Measurements from ENCODE around the gene SS18.

Gene SS18

DNA sequence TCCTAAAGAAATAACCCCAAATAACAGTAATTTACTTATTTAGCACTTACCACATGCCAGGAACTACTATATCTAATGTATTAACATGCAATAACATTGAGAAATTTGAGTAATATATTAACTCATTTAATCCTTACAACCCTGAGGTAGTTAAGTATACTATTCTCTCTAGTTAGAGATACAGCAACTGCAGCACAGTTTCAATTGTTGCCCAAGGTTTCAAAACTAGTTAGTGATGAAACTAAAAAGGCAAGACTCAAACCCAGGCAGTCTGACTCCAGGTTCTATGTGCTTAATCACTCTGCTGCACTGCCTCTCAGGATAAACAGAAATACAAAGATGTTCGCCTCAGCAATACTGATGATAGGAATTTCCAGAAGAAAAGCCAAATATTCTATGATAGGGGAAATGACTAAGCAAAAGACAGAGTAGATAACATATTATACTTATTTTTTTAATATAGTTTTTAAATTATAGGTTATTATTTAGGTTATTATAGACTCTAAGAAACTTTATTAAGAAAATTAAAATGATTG is 88.0 kb downstream of the SS18 start:
- no peak for DNase-seq

- DNase-seq = no peak
Observed at GRCh38 chr18:25998461-25998860, 92.0 kb downstream of the SS18 start.

DNA sequence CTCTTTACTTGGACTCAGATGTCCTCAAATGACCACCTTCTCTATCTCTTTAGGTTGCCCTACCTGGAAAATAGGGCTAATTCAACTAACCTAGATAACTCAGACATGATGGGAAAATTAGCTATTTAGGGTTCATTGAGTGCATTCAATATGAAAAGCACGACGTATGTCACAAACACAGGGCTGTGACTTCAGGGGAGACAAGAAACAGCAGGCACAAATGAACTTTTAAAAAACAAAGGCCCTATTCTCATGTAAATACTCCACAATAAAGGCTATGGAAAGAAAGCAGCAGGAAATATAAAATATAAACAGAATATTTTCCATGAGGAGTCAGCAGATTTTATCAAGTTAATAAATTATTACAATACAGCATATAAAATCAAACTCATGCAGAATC is 97.8 kb downstream of the SS18 start:
- no peak for DNase-seq

DNA sequence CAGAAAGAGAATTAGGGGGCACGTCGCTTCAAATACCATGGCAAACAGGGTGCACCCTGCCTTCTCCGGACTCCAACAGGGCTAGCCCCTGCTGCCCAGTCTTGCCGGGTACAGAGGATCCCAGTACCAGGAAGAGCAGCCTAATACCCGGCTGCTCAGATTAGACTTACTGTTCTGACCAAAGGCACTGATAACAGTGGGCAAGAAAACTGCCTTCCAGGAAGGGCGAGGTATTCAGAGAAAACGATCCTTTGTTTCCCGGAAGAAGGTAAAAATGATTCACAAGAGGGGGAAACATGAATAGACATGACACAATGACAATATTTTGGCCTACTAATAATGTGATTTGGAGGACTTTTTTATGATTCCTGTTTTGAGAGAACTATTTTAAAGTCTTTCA is 99.9 kb downstream of the SS18 start:
- DNase-seq = no peak

GRCh38 chr18:25985707-25986394 is 104.6 kb downstream of the SS18 start:
- DNase-seq = no peak

GRCh38 chr18:25983730-25984129 is 106.7 kb downstream of the SS18 start:
- DNase-seq = no peak

DNA sequence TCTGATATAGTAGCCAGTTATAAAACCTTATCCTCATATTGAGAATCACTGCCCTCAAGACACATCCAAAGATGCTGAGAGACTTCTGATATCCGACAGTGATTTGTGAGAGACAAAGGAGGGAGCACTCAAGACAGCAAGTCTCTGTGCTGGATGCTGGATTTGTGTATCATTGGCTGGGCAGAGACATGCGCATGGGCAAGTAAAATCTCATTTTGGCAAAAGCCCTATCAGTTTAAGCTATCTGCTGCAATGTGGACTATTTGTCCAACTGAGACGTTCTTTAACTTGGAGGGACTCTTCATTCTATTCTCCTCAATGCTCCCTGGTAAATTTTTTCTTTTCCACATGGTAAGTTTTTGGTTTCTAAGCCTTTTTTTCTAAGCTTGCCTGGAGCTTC is 107.5 kb downstream of the SS18 start:
- no peak for DNase-seq

- DNase-seq = no peak
Observed at GRCh38 chr18:25982153-25982552, 108.3 kb downstream of the SS18 start.

- no peak for DNase-seq
Observed at GRCh38 chr18:25979369-25980040, 110.9 kb downstream of the SS18 start.

GRCh38 chr18:25976554-25976953 is 113.9 kb downstream of the SS18 start:
- DNase-seq = no peak

- no peak for DNase-seq
Observed at GRCh38 chr18:25974630-25975077, 115.8 kb downstream of the SS18 start.
